H9 (cell line): Measurements from ENCODE around the gene PTK6. TPM values are rescaled to one million over a fixed set of nuclear protein-coding genes. Genes with fewer than 3 reads are reported as not detected.

Source experiments
- DNase-seq: peaks from one replicate; pipeline ENCODE4 v3.0.0-alpha.2; 2017
- H2AFZ ChIP-seq: one replicate; pipeline ENCODE4 v1.6.1; 2013; ENCODE audit warnings: mild to moderate bottlenecking, low read length, control low read depth, moderate library complexity
- H2AK5ac ChIP-seq: 2 replicates; pipeline ENCODE4 v1.6.1; 2013; ENCODE audit warnings: low read length, control low read depth, mixed read lengths; ENCODE audit not compliant: insufficient read length
- H2BK120ac ChIP-seq: one replicate; pipeline ENCODE4 v1.6.1; 2013; ENCODE audit warnings: low read depth, mild to moderate bottlenecking, low read length, control low read depth, inconsistent platforms; ENCODE audit not compliant: poor library complexity, severe bottlenecking
- H2BK12ac ChIP-seq: 2 replicates; pipeline ENCODE4 v1.6.1; 2013; ENCODE audit warnings: low read length, control low read depth, mixed read lengths, low read depth; ENCODE audit not compliant: insufficient read length
- H2BK15ac ChIP-seq: 2 replicates; pipeline ENCODE4 v1.6.1; 2013; ENCODE audit warnings: low read depth, low read length, control low read depth
- H2BK20ac ChIP-seq: one replicate; pipeline ENCODE4 v1.6.1; 2013; ENCODE audit warnings: low read depth, mild to moderate bottlenecking, low read length, control low read depth, inconsistent platforms; ENCODE audit not compliant: poor library complexity, severe bottlenecking
- H2BK5ac ChIP-seq: 2 replicates; pipeline ENCODE4 v1.6.1; 2013; ENCODE audit warnings: low read length, control low read depth, mixed read lengths; ENCODE audit not compliant: insufficient read length
- H3K14ac ChIP-seq: 2 replicates; pipeline ENCODE4 v1.6.1; 2013; ENCODE audit warnings: low read length, control low read depth; ENCODE audit not compliant: insufficient read depth
- H3K18ac ChIP-seq: 2 replicates; pipeline ENCODE4 v1.6.1; 2013; ENCODE audit warnings: low read depth, mild to moderate bottlenecking, mixed read lengths, low read length, control low read depth; ENCODE audit not compliant: insufficient read length
- H3K23ac ChIP-seq: 2 replicates; pipeline ENCODE4 v1.6.1; 2013; ENCODE audit warnings: low read length, control low read depth, mixed read lengths, low read depth; ENCODE audit not compliant: insufficient read length
- H3K23me2 ChIP-seq: 2 replicates; pipeline ENCODE4 v1.6.1; 2013; ENCODE audit warnings: low read depth, mild to moderate bottlenecking, mixed read lengths, low read length, control low read depth; ENCODE audit not compliant: insufficient read length, poor library complexity, severe bottlenecking
- H3K27ac ChIP-seq: 2 replicates; pipeline ENCODE4 v1.5.1; 2013; ENCODE audit warnings: low read length, control low read depth, mixed read lengths, low read depth; ENCODE audit not compliant: insufficient read length
- H3K27me3 ChIP-seq: 2 replicates; pipeline ENCODE4 v1.6.1; 2013; ENCODE audit warnings: low read length, control low read depth, inconsistent platforms; ENCODE audit not compliant: insufficient read depth
- H3K4ac ChIP-seq: 2 replicates; pipeline ENCODE4 v1.6.1; 2013; ENCODE audit warnings: low read depth, mild to moderate bottlenecking, control low read depth, inconsistent platforms, low read length, moderate library complexity
- H3K4me1 ChIP-seq: 2 replicates; pipeline ENCODE4 v1.6.1; 2013; ENCODE audit warnings: low read length, control low read depth, inconsistent platforms; ENCODE audit not compliant: insufficient read depth
- H3K4me2 ChIP-seq: 2 replicates; pipeline ENCODE4 v1.6.1; 2013; ENCODE audit warnings: low read length, control low read depth, mixed read lengths; ENCODE audit not compliant: insufficient read length, insufficient read depth
- H3K56ac ChIP-seq: 2 replicates; pipeline ENCODE4 v1.6.1; 2013; ENCODE audit warnings: low read depth, mild to moderate bottlenecking, mixed read lengths, low read length, control low read depth; ENCODE audit not compliant: insufficient read length
- H3K79me1 ChIP-seq: 2 replicates; pipeline ENCODE4 v1.6.1; 2013; ENCODE audit warnings: low read depth, mild to moderate bottlenecking, moderate library complexity, low read length, control low read depth, inconsistent platforms; ENCODE audit not compliant: insufficient read depth, poor library complexity, severe bottlenecking
- H3K79me2 ChIP-seq: 2 replicates; pipeline ENCODE4 v1.6.1; 2013; ENCODE audit warnings: low read length, control low read depth, inconsistent platforms; ENCODE audit not compliant: insufficient read depth
- H3K9ac ChIP-seq: 2 replicates; pipeline ENCODE4 v1.6.1; 2013; ENCODE audit warnings: low read length, control low read depth, mixed read lengths; ENCODE audit not compliant: insufficient read length; ENCODE audit errors: extremely low read depth
- H3K9me3 ChIP-seq: one replicate; pipeline ENCODE4 v1.6.1; 2013; ENCODE audit warnings: low read depth, low read length, inconsistent platforms; ENCODE audit not compliant: control insufficient read depth
- H3T11ph ChIP-seq: one replicate; pipeline ENCODE4 v1.6.1; 2013; ENCODE audit warnings: mild to moderate bottlenecking, low read length, control low read depth, inconsistent platforms
- H4K20me1 ChIP-seq: one replicate; pipeline ENCODE4 v1.6.1; 2013; ENCODE audit not compliant: control insufficient read depth, insufficient read length, insufficient read depth
- H4K5ac ChIP-seq: 2 replicates; pipeline ENCODE4 v1.6.1; 2013; ENCODE audit warnings: low read depth, mild to moderate bottlenecking, mixed read lengths, low read length, control low read depth; ENCODE audit not compliant: insufficient read length
- H4K8ac ChIP-seq: replicated peaks from 2 replicates; pipeline ENCODE4 v1.6.1; 2013; ENCODE audit warnings: low read length, control low read depth, mixed read lengths, low read depth; ENCODE audit not compliant: insufficient read length
- H4K91ac ChIP-seq: 2 replicates; pipeline ENCODE4 v1.6.1; 2013; ENCODE audit warnings: low read depth, mild to moderate bottlenecking, moderate library complexity, mixed read lengths, low read length, control low read depth; ENCODE audit not compliant: insufficient read length
- H3K27ac Mint-ChIP-seq, 3 experiments: 2 replicates in 2 of 3; 3 replicates in 1 of 3; pipeline ENCODE4 v1.8.0; 2020 to 2021; ENCODE audit warnings: mixed read lengths in 3 of 3, mild to moderate bottlenecking in 1 of 3, moderate library complexity in 1 of 3
- H3K27me3 Mint-ChIP-seq: 2 replicates; pipeline ENCODE4 v1.8.0; 2021; ENCODE audit warnings: low read depth, mild to moderate bottlenecking, moderate library complexity, mixed read lengths
- H3K36me3 Mint-ChIP-seq, 3 experiments: 2 replicates in 2 of 3; 3 replicates in 1 of 3; pipeline ENCODE4 v1.8.0; 2020 to 2021; ENCODE audit warnings: low read depth in 3 of 3, mixed read lengths in 3 of 3; ENCODE audit not compliant: insufficient read depth in 1 of 3
- H3K4me1 Mint-ChIP-seq, 2 experiments: 2 replicates each; pipeline ENCODE4 v1.8.0; 2020; ENCODE audit warnings: mixed read lengths in 2 of 2
- H3K4me3 Mint-ChIP-seq, 2 experiments: 2 replicates in 1 of 2; 3 replicates in 1 of 2; pipeline ENCODE4 v1.8.0; 2020 to 2021; ENCODE audit warnings: mild to moderate bottlenecking in 2 of 2, mixed read lengths in 2 of 2, moderate library complexity in 1 of 2
- H3K9me3 Mint-ChIP-seq, 2 experiments: 2 replicates in 1 of 2; 3 replicates in 1 of 2; pipeline ENCODE4 v1.8.0; 2020; ENCODE audit warnings: mild to moderate bottlenecking in 2 of 2, mixed read lengths in 2 of 2, moderate library complexity in 1 of 2
- WGBS: extraction: QIAGEN DNeasy Blood & Tissue Kit; methylation state at CpG from one replicate; pipeline ENCODE4 v1.1.7; 2013; ENCODE audit warnings: missing lambda C conversion rate, low lambda C conversion rate, mixed read lengths; ENCODE audit not compliant: insufficient read length; ENCODE audit errors: extremely low coverage; 5-methylcytosine and 5-hydroxymethylcytosine counted together
- total RNA-seq: library from RNA; stranded (reverse); gene quantifications from 2 replicates; pipeline ENCODE4 v1.2.1, GENCODE V29; 2021
- TF ChIP-seq, protein P1 (sequence below): fragments of 200-600 bp; sonication (generic); conservative IDR thresholded peaks from 3 replicates; pipeline ENCODE4 v1.8.0; 2021; ENCODE audit warnings: antibody characterized with exemption, mild to moderate bottlenecking

PTK6 gene
- total RNA-seq, 1 experiment from 2014 or later: 0.46 TPM

DNA sequence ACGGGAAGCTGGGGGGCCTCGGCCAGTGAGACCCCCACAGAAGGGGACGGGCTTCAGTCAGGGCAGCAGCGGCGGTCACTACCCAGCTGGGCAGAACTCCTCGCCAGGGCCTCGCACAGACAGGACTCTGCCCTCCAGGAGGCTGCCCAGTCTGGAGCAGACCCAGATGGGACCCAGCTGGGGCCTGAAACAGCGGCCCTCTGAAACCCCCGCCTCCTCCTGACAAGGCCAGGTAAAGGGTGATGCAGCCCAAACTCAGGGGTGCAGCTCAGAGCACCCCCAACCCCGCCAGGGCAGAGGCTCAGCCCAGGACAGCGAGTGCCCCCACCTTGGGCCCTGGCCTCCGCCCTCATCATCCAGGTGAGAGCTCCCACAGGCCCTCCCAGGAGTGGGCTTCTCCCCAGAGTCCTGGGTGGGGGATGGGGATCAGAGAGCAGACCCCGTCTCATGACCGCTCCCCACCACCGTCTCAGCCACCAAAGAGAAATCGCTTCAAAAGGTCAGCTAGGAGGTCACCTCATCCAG lies 40.5 kb downstream of the PTK6 start:
- Histone ChIP-seq H4K91ac (no peak overlapping the region), H4K5ac (no peak overlapping the region), H3K27ac (no peak overlapping the region), H3K4ac (no peak overlapping the region), H2AK5ac (no peak overlapping the region), H3T11ph (no peak overlapping the region), H3K14ac (no peak overlapping the region), H4K8ac (no peak overlapping the region), H2BK20ac (no peak overlapping the region), H2BK15ac (no peak overlapping the region), H3K4me2 (peak overlapping the region; percentile 35), H3K9me3 (no peaks in the 10 kb centered on the region), H3K79me1 (no peaks in the 10 kb centered on the region), H2AFZ (no peak overlapping the region), H3K23me2 (peaks cover 5% of the 10 kb centered on the region), H3K79me2 (no peaks in the 10 kb centered on the region), H3K18ac (no peak overlapping the region), H2BK120ac (no peak overlapping the region), H3K9ac (no peak overlapping the region), H3K56ac (no peak overlapping the region), H3K4me1 (no peaks in the 10 kb centered on the region), H3K23ac (no peak overlapping the region), H2BK5ac (no peak overlapping the region), H3K27me3 (peaks cover 4% of the 10 kb centered on the region; the same call in 1 of the 2 replicates), H4K20me1 (peaks cover 2% of the 10 kb centered on the region), H2BK12ac (no peak overlapping the region)
- Mint-ChIP-seq H3K9me3 (peaks cover 2 to 11% of the 10 kb centered on the region in 2 experiments; a peak in 3 of 5 replicates), H3K36me3 (peaks cover 12 to 19% (median 12%) of the 10 kb centered on the region in 3 experiments; a peak in 6 of 7 replicates), H3K27ac (no peak overlapping the region), H3K4me1 (peaks cover 4 to 10% of the 10 kb centered on the region in 2 experiments; a peak in 3 of 4 replicates), H3K27me3 (peaks cover 46% of the 10 kb centered on the region), H3K4me3 (peak overlapping the region in 1 of 2 experiments; percentile 62; a peak in 1 of 5 replicates)
- TF ChIP-seq, protein P1, sequence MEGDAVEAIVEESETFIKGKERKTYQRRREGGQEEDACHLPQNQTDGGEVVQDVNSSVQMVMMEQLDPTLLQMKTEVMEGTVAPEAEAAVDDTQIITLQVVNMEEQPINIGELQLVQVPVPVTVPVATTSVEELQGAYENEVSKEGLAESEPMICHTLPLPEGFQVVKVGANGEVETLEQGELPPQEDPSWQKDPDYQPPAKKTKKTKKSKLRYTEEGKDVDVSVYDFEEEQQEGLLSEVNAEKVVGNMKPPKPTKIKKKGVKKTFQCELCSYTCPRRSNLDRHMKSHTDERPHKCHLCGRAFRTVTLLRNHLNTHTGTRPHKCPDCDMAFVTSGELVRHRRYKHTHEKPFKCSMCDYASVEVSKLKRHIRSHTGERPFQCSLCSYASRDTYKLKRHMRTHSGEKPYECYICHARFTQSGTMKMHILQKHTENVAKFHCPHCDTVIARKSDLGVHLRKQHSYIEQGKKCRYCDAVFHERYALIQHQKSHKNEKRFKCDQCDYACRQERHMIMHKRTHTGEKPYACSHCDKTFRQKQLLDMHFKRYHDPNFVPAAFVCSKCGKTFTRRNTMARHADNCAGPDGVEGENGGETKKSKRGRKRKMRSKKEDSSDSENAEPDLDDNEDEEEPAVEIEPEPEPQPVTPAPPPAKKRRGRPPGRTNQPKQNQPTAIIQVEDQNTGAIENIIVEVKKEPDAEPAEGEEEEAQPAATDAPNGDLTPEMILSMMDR: no peak
- peak; percentile 35 for DNase-seq
- no CpG with 5 or more reads among the region's 16 CpGs for WGBS
